ENCODE measurements around the gene PIK3C2G.

Gene PIK3C2G

GRCh38 chr12:18424857-18425256 lies 163.5 kb downstream of the PIK3C2G start:
- Histone ChIP-seq H3K27me3 (ENCODE audit: insufficient read depth, low read depth) (no peaks in the 10 kb centered on the region), H3K79me2 (ENCODE audit: insufficient read depth, low read depth) (no peaks in the 10 kb centered on the region), H3K4me3 (IDR thresholded peaks at IDR 0.05; ENCODE audit: insufficient read depth, low read depth, low read length) (no peak overlapping the region), H3K4me2 (no peak overlapping the region), H3K4me1 (ENCODE audit: low read depth, poor library complexity, severe bottlenecking) (no peaks in the 10 kb centered on the region), H4K20me1 (ENCODE audit: insufficient read depth) (no peaks in the 10 kb centered on the region), H3K9ac (no peak overlapping the region), H2AFZ (ENCODE audit: low read depth) (no peak overlapping the region), H3K27ac (no peak overlapping the region), H3K36me3 (ENCODE audit: insufficient read depth) (no peaks in the 10 kb centered on the region)
- TF ChIP-seq CTCF (conservative IDR thresholded peaks at IDR 0.05; ENCODE audit: low read depth, low read length): no peak

- no peak for TF ChIP-seq CTCF (conservative IDR thresholded peaks at IDR 0.05; ENCODE audit: low read depth, low read length)
- no peak overlapping the region for H2AFZ ChIP-seq (ENCODE audit: low read depth)
- no peaks in the 10 kb centered on the region for H3K79me2 ChIP-seq (ENCODE audit: insufficient read depth, low read depth)
- no peak overlapping the region for H3K9ac ChIP-seq
- no peak overlapping the region for H3K4me3 ChIP-seq (IDR thresholded peaks at IDR 0.05; ENCODE audit: insufficient read depth, low read depth, low read length)
- no peaks in the 10 kb centered on the region for H3K36me3 ChIP-seq (ENCODE audit: insufficient read depth)
- no peaks in the 10 kb centered on the region for H3K27me3 ChIP-seq (ENCODE audit: insufficient read depth, low read depth)
- H3K4me2 ChIP-seq: no peak overlapping the region
- H3K4me1 ChIP-seq (ENCODE audit: low read depth, poor library complexity, severe bottlenecking): no peaks in the 10 kb centered on the region
- H3K27ac ChIP-seq: no peak overlapping the region
- H4K20me1 ChIP-seq (ENCODE audit: insufficient read depth): no peaks in the 10 kb centered on the region
These were observed 166.2 kb downstream of the PIK3C2G start for GRCh38 chr12:18427520-18427919.

- no peaks in the 10 kb centered on the region for H4K20me1 ChIP-seq (ENCODE audit: insufficient read depth)
- H2AFZ ChIP-seq (ENCODE audit: low read depth): no peak overlapping the region
- H3K4me2 ChIP-seq: no peak overlapping the region
- no peak overlapping the region for H3K27ac ChIP-seq
- no peak overlapping the region for H3K9ac ChIP-seq
- no peaks in the 10 kb centered on the region for H3K79me2 ChIP-seq (ENCODE audit: insufficient read depth, low read depth)
- H3K4me1 ChIP-seq (ENCODE audit: low read depth, poor library complexity, severe bottlenecking): no peaks in the 10 kb centered on the region
- no peaks in the 10 kb centered on the region for H3K36me3 ChIP-seq (ENCODE audit: insufficient read depth)
- H3K27me3 ChIP-seq (ENCODE audit: insufficient read depth, low read depth): no peaks in the 10 kb centered on the region
- no peak for TF ChIP-seq CTCF (conservative IDR thresholded peaks at IDR 0.05; ENCODE audit: low read depth, low read length)
- H3K4me3 ChIP-seq (IDR thresholded peaks at IDR 0.05; ENCODE audit: insufficient read depth, low read depth, low read length): no peak overlapping the region
These were observed 167.1 kb downstream of the PIK3C2G start for GRCh38 chr12:18428416-18428815.

GRCh38 chr12:18429366-18429765 lies 168.0 kb downstream of the PIK3C2G start:
- no peak for TF ChIP-seq CTCF (conservative IDR thresholded peaks at IDR 0.05; ENCODE audit: low read depth, low read length)
- H3K27ac ChIP-seq: no peak overlapping the region

More at GRCh38 chr12:18429366-18429765, 168.0 kb downstream of the PIK3C2G start:
- Histone ChIP-seq H4K20me1 (ENCODE audit: insufficient read depth) (no peaks in the 10 kb centered on the region), H3K4me1 (ENCODE audit: low read depth, poor library complexity, severe bottlenecking) (no peaks in the 10 kb centered on the region), H2AFZ (ENCODE audit: low read depth) (no peak overlapping the region), H3K4me3 (IDR thresholded peaks at IDR 0.05; ENCODE audit: insufficient read depth, low read depth, low read length) (no peak overlapping the region), H3K9ac (no peak overlapping the region), H3K36me3 (ENCODE audit: insufficient read depth) (no peaks in the 10 kb centered on the region), H3K79me2 (ENCODE audit: insufficient read depth, low read depth) (no peaks in the 10 kb centered on the region), H3K27me3 (ENCODE audit: insufficient read depth, low read depth) (no peaks in the 10 kb centered on the region), H3K4me2 (no peak overlapping the region)

Measured in KMS-11 (cell line).